ENCODE results near the gene LPP. TPM values are rescaled to one million over a fixed set of nuclear protein-coding genes. Genes with fewer than 3 reads are reported as not detected.
"Not testable (repeated sequence)": the region's sequence is repeated elsewhere in the genome, so short reads cannot be mapped to it uniquely, and the experiment has no call there.

The LPP gene
- total RNA-seq, 1 donor from 2014 or later, result 114 TPM

GRCh38 chr3:188607805-188608315 is 453.9 kb downstream of the LPP start:
- ATAC-seq (no peak), DNase-seq (ENCODE audit: missing footprints) (no peak)
- intact Hi-C loops (cut with DNase I), result no loop called here

- no peak for ATAC-seq
- intact Hi-C loops (cut with DNase I), result no loop called here
- DNase-seq (ENCODE audit: missing footprints), result no peak
Measured at GRCh38 chr3:188608401-188608800, 454.4 kb downstream of the LPP start.

- DNase-seq (ENCODE audit: missing footprints); ATAC-seq; intact Hi-C loops (cut with DNase I): not testable (repeated sequence)
Measured at GRCh38 chr3:188613721-188614120, 459.8 kb downstream of the LPP start.

GRCh38 chr3:188617270-188617669 is 463.3 kb downstream of the LPP start:
- ATAC-seq (no peak), DNase-seq (ENCODE audit: missing footprints) (no peak)
- intact Hi-C loops (cut with DNase I), result no loop called here

- intact Hi-C loops (cut with DNase I), result no loop called here
- DNase-seq (ENCODE audit: missing footprints), result no peak
- no peak for ATAC-seq
Measured at GRCh38 chr3:188617988-188618701, 464.2 kb downstream of the LPP start.

GRCh38 chr3:188620752-188621151 is 466.8 kb downstream of the LPP start:
- ATAC-seq (no peak), DNase-seq (ENCODE audit: missing footprints) (no peak)
- intact Hi-C loops (cut with DNase I), result no loop called here

GRCh38 chr3:188624384-188624783 is 470.4 kb downstream of the LPP start:
- ATAC-seq, result peak; percentile 91
- DNase-seq (ENCODE audit: missing footprints), result no peak
- intact Hi-C loops (cut with DNase I), result no loop called here

- no peak for ATAC-seq
- intact Hi-C loops (cut with DNase I), result no loop called here
- DNase-seq (ENCODE audit: missing footprints), result no peak
Measured at GRCh38 chr3:188624828-188625227, 470.9 kb downstream of the LPP start.

GRCh38 chr3:188627652-188628051 is 473.7 kb downstream of the LPP start:
- no peak for DNase-seq (ENCODE audit: missing footprints)
- no peak for ATAC-seq
- intact Hi-C loops (cut with DNase I), result no loop called here

- DNase-seq (ENCODE audit: missing footprints) (no peak), ATAC-seq (no peak)
- intact Hi-C loops (cut with DNase I), result no loop called here
Measured at GRCh38 chr3:188631291-188632010, 477.5 kb downstream of the LPP start.

GRCh38 chr3:188633206-188633605 is 479.2 kb downstream of the LPP start:
- ATAC-seq, result no peak
- intact Hi-C loops (cut with DNase I), result no loop called here

GRCh38 chr3:188634285-188634684 is 480.3 kb downstream of the LPP start:
- ATAC-seq (no peak), DNase-seq (ENCODE audit: missing footprints) (no peak)
- intact Hi-C loops (cut with DNase I), result no loop called here

More at GRCh38 chr3:188633206-188633605, 479.2 kb downstream of the LPP start:
- DNase-seq (ENCODE audit: missing footprints), result no peak

- no peak for DNase-seq (ENCODE audit: missing footprints)
- intact Hi-C loops (cut with DNase I), result no loop called here
- ATAC-seq, result peak; percentile 10
Measured at GRCh38 chr3:188635258-188636042, 481.5 kb downstream of the LPP start.

- intact Hi-C loops (cut with DNase I); ATAC-seq; DNase-seq (ENCODE audit: missing footprints): not testable (repeated sequence)
Measured at GRCh38 chr3:188636292-188636691, 482.3 kb downstream of the LPP start.

GRCh38 chr3:188641076-188641475 is 487.1 kb downstream of the LPP start:
- ATAC-seq (peak; percentile 63), DNase-seq (ENCODE audit: missing footprints) (no peak)
- intact Hi-C loops (cut with DNase I), result no loop called here

- DNase-seq (ENCODE audit: missing footprints) (no peak), ATAC-seq (no peak)
- intact Hi-C loops (cut with DNase I), result no loop called here
Measured at GRCh38 chr3:188643736-188644135, 489.8 kb downstream of the LPP start.

GRCh38 chr3:188646592-188646991 is 492.6 kb downstream of the LPP start:
- ATAC-seq (peak; percentile 28), DNase-seq (ENCODE audit: missing footprints) (no peak)
- intact Hi-C loops (cut with DNase I), result no loop called here

GRCh38 chr3:188647237-188647636 is 493.3 kb downstream of the LPP start:
- ATAC-seq (no peak), DNase-seq (ENCODE audit: missing footprints) (no peak)
- intact Hi-C loops (cut with DNase I), result no loop called here

- intact Hi-C loops (cut with DNase I), result no loop called here
- ATAC-seq, result no peak
- no peak for DNase-seq (ENCODE audit: missing footprints)
Measured at GRCh38 chr3:188649521-188649920, 495.6 kb downstream of the LPP start.

Data from Right ventricle myocardium inferior (tissue), 1 donor.